OCI-LY7 (cell line): Measurements from ENCODE around the gene MYMX.

Source experiments
- EZH2phosphoT487 ChIP-seq: fragments of 200-600 bp; sonication (generic); IDR thresholded peaks from 2 replicates; pipeline ENCODE4 v1.6.1; 2018; ENCODE audit warnings: low read depth, borderline replicate concordance, mild to moderate bottlenecking, mixed run types, antibody characterized with exemption, low read length, moderate library complexity, mixed read lengths
- TF ChIP-seq, protein P1 (sequence below): fragments of 200-600 bp; sonication (generic); conservative IDR thresholded peaks from 2 replicates; pipeline ENCODE4 v1.5.1; 2014; ENCODE audit warnings: mild to moderate bottlenecking, antibody characterized with exemption, low read length, moderate library complexity, mixed read lengths

DNA sequence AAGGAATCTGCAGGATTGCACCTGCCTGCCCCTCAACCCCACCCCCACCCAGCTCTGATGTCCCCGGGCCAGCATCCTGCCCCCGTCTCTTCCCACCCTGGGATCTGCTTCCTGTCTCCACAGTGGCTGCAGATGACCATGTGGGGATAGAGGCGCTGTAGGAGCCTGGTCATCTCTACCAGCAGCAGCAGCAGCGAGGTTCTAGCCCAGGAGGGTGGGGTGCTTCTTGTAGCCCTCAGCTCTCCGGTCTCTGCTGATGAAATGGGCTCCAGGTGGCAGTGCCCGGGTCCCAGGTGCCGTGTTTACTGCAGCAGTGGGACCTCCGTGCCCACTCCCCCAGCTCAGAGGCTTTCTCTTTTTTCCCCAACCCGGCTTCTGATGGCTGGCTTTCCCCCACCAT is 32.9 kb upstream of the MYMX start:
- TF ChIP-seq EZH2phosphoT487 = no peak
- TF ChIP-seq, protein P1, sequence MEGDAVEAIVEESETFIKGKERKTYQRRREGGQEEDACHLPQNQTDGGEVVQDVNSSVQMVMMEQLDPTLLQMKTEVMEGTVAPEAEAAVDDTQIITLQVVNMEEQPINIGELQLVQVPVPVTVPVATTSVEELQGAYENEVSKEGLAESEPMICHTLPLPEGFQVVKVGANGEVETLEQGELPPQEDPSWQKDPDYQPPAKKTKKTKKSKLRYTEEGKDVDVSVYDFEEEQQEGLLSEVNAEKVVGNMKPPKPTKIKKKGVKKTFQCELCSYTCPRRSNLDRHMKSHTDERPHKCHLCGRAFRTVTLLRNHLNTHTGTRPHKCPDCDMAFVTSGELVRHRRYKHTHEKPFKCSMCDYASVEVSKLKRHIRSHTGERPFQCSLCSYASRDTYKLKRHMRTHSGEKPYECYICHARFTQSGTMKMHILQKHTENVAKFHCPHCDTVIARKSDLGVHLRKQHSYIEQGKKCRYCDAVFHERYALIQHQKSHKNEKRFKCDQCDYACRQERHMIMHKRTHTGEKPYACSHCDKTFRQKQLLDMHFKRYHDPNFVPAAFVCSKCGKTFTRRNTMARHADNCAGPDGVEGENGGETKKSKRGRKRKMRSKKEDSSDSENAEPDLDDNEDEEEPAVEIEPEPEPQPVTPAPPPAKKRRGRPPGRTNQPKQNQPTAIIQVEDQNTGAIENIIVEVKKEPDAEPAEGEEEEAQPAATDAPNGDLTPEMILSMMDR = no peak
